ENCODE data around the gene RFLNA. TPM values are rescaled to one million over a fixed set of nuclear protein-coding genes. Genes with fewer than 3 reads are reported as not detected.
"Not testable (repeated sequence)": the region's sequence is repeated elsewhere in the genome, so short reads cannot be mapped to it uniquely, and the experiment has no call there.

The RFLNA gene
- total and polyA plus RNA-seq, 7 experiments from 2014 or later = 0.09 TPM; not detected in 6

- Histone ChIP-seq H3K9me3 (ENCODE audit: control insufficient read depth in 2 of 3, low read length in 3 of 3) (no peaks in the 10 kb centered on the region), H3K27me3 (ENCODE audit: control insufficient read depth in 2 of 2, insufficient read depth in 2 of 2, low read length in 2 of 2) (peaks cover 0 to 8% of the 10 kb centered on the region in 2 donors), H3K4me3 (ENCODE audit: low read length) (no peak overlapping the region), H3K27ac (ENCODE audit: low read depth, low read length) (no peak overlapping the region), H3K36me3 (ENCODE audit: control insufficient read depth in 2 of 3, insufficient read depth in 3 of 3, low read length in 3 of 3) (no peaks in the 10 kb centered on the region), H3K4me1 (ENCODE audit: control insufficient read depth in 2 of 2, insufficient read depth in 2 of 2, low read length in 2 of 2) (no peaks in the 10 kb centered on the region)
- Mint-ChIP-seq H3K36me3 (no peaks in the 10 kb centered on the region), H3K27me3 (peaks cover 35 to 54% (median 42%) of the 10 kb centered on the region in 5 donors), H3K4me1 (peaks cover 0 to 9% (median 5%) of the 10 kb centered on the region in 7 donors), H3K9me3 (no peaks in the 10 kb centered on the region), H3K27ac (no peak overlapping the region), H3K4me3 (no peak overlapping the region)
- ChIA-PET CTCF (no interaction called here), POLR2A (no interaction called here)
- DNase-seq (no peak), ATAC-seq (no peak)
- intact Hi-C loops (cut with micrococcal nuclease) = no loop called here
These were observed 2.5 kb downstream of the RFLNA start for GRCh38 chr12:124297389-124297788.

- H3K4me3 ChIP-seq (ENCODE audit: low read length) = no peak overlapping the region
- Mint-ChIP-seq H3K36me3 (no peaks in the 10 kb centered on the region), H3K27ac (no peak overlapping the region), H3K4me1 (peaks cover 0 to 9% (median 5%) of the 10 kb centered on the region in 7 donors), H3K9me3 (no peaks in the 10 kb centered on the region), H3K27me3 (peaks cover 35 to 54% (median 42%) of the 10 kb centered on the region in 5 donors), H3K4me3 (no peak overlapping the region)
- H3K27me3 ChIP-seq (ENCODE audit: control insufficient read depth in 2 of 2, insufficient read depth in 2 of 2, low read length in 2 of 2) = peaks cover 0 to 8% of the 10 kb centered on the region in 2 donors
- H3K27ac ChIP-seq (ENCODE audit: low read depth, low read length) = no peak overlapping the region
- POLR2A ChIA-PET = no interaction called here
- ATAC-seq (no peak), DNase-seq (no peak)
- CTCF ChIA-PET = no interaction called here
- no peaks in the 10 kb centered on the region for H3K36me3 ChIP-seq (ENCODE audit: control insufficient read depth in 2 of 3, insufficient read depth in 3 of 3, low read length in 3 of 3)
- no peaks in the 10 kb centered on the region for H3K4me1 ChIP-seq (ENCODE audit: control insufficient read depth in 2 of 2, insufficient read depth in 2 of 2, low read length in 2 of 2)
- H3K9me3 ChIP-seq (ENCODE audit: control insufficient read depth in 2 of 3, low read length in 3 of 3) = no peaks in the 10 kb centered on the region
- intact Hi-C loops (cut with micrococcal nuclease) = no loop called here
These were observed 3.0 kb downstream of the RFLNA start for GRCh38 chr12:124297856-124298255.

- ChIA-PET CTCF (no interaction called here), POLR2A (interaction anchor here (0.6 kb wide), 1 partner anchor 23 kb away, joined by 3 read pairs; no protein-coding TSS in a partner anchor)
- Histone ChIP-seq H3K27ac (ENCODE audit: low read depth, low read length) (no peak overlapping the region), H3K36me3 (ENCODE audit: control insufficient read depth in 2 of 3, insufficient read depth in 3 of 3, low read length in 3 of 3) (no peaks in the 10 kb centered on the region), H3K4me1 (ENCODE audit: control insufficient read depth in 2 of 2, insufficient read depth in 2 of 2, low read length in 2 of 2) (no peaks in the 10 kb centered on the region), H3K9me3 (ENCODE audit: control insufficient read depth in 2 of 3, low read length in 3 of 3) (no peaks in the 10 kb centered on the region), H3K27me3 (ENCODE audit: control insufficient read depth in 2 of 2, insufficient read depth in 2 of 2, low read length in 2 of 2) (peaks cover 0 to 8% of the 10 kb centered on the region in 2 donors), H3K4me3 (ENCODE audit: low read length) (no peak overlapping the region)
- intact Hi-C loops (cut with micrococcal nuclease) = no loop called here
- H3K9me3 Mint-ChIP-seq = no peaks in the 10 kb centered on the region
- H3K27me3 Mint-ChIP-seq = peaks cover 29 to 47% (median 38%) of the 10 kb centered on the region in 5 donors
- H3K27ac Mint-ChIP-seq = no peak overlapping the region
- peaks cover 0 to 9% (median 5%) of the 10 kb centered on the region in 7 donors for H3K4me1 Mint-ChIP-seq
- no peaks in the 10 kb centered on the region for H3K36me3 Mint-ChIP-seq
- no peak overlapping the region for H3K4me3 Mint-ChIP-seq
- DNase-seq = no peak
- no peak for ATAC-seq
These were observed 4.0 kb downstream of the RFLNA start for GRCh38 chr12:124298685-124299410.

GRCh38 chr12:124299628-124300388 lies 4.9 kb downstream of the RFLNA start:
- Mint-ChIP-seq H3K36me3 (no peaks in the 10 kb centered on the region), H3K4me3 (no peak overlapping the region), H3K27me3 (peaks cover 19 to 38% (median 30%) of the 10 kb centered on the region in 5 donors), H3K27ac (no peak overlapping the region), H3K9me3 (no peaks in the 10 kb centered on the region), H3K4me1 (peaks cover 0 to 9% (median 3%) of the 10 kb centered on the region in 7 donors)
- DNase-seq = no peak
- H3K36me3 ChIP-seq (ENCODE audit: control insufficient read depth in 2 of 3, insufficient read depth in 3 of 3, low read length in 3 of 3) = no peaks in the 10 kb centered on the region
- H3K27me3 ChIP-seq (ENCODE audit: control insufficient read depth in 2 of 2, insufficient read depth in 2 of 2, low read length in 2 of 2) = peaks cover 0 to 8% of the 10 kb centered on the region in 2 donors
- H3K27ac ChIP-seq (ENCODE audit: low read depth, low read length) = no peak overlapping the region
- no peak for ATAC-seq
- H3K9me3 ChIP-seq (ENCODE audit: control insufficient read depth in 2 of 3, low read length in 3 of 3) = no peaks in the 10 kb centered on the region
- no peak overlapping the region for H3K4me3 ChIP-seq (ENCODE audit: low read length)
- ChIA-PET POLR2A (interaction anchor here (0.6 kb wide), 1 partner anchor 439 kb away, joined by 3 read pairs; no protein-coding TSS in a partner anchor), CTCF (no interaction called here)
- no peaks in the 10 kb centered on the region for H3K4me1 ChIP-seq (ENCODE audit: control insufficient read depth in 2 of 2, insufficient read depth in 2 of 2, low read length in 2 of 2)
- intact Hi-C loops (cut with micrococcal nuclease) = no loop called here

GRCh38 chr12:124300657-124301056 lies 5.8 kb downstream of the RFLNA start:
- H3K36me3 Mint-ChIP-seq, CTCF ChIA-PET: not testable (repeated sequence)

DNA sequence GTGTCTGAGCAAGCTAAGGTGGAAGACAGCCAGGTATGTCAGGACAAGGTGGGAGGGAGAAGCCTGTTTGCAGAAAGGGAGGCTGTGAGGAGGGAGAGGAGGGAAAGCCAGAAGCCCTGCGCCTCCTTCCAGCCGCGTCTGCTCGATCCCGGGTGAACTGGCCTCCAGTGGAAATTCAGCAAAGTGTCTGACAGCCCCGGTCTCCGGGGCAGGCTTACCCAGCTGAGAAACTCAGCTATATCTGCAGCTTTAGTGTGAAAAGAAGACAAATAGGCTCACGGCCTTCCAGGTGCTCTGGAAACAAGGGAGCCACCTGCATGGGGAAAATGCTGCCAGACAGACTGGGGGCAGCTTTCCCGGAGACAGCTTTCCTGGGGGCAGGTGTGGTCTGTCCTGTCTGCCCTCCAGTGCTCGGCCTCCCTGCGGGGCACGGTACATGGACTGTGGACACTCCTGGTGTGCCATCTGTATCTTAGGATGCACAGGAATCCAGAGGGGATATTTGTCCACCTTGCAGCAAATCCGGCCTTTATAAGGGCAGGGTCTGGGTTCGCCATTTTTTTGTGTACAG lies 6.3 kb downstream of the RFLNA start:
- CTCF ChIA-PET = no interaction called here
- Histone ChIP-seq H3K4me3 (ENCODE audit: low read length) (no peak overlapping the region), H3K9me3 (ENCODE audit: control insufficient read depth in 2 of 3, low read length in 3 of 3) (no peaks in the 10 kb centered on the region), H3K27ac (ENCODE audit: low read depth, low read length) (no peak overlapping the region), H3K36me3 (ENCODE audit: control insufficient read depth in 2 of 3, insufficient read depth in 3 of 3, low read length in 3 of 3) (no peaks in the 10 kb centered on the region), H3K27me3 (ENCODE audit: control insufficient read depth in 2 of 2, insufficient read depth in 2 of 2, low read length in 2 of 2) (peaks cover 0 to 8% of the 10 kb centered on the region in 2 donors), H3K4me1 (ENCODE audit: control insufficient read depth in 2 of 2, insufficient read depth in 2 of 2, low read length in 2 of 2) (no peaks in the 10 kb centered on the region)
- DNase-seq (no peak), ATAC-seq (no peak)
- POLR2A ChIA-PET = no interaction called here
- Mint-ChIP-seq H3K9me3 (no peaks in the 10 kb centered on the region), H3K4me3 (no peak overlapping the region), H3K36me3 (no peaks in the 10 kb centered on the region), H3K4me1 (peaks cover 0 to 9% (median 2%) of the 10 kb centered on the region in 7 donors), H3K27ac (no peak overlapping the region), H3K27me3 (peaks cover 13 to 32% (median 24%) of the 10 kb centered on the region in 5 donors)
- intact Hi-C loops (cut with micrococcal nuclease) = no loop called here

More at GRCh38 chr12:124300657-124301056, 5.8 kb downstream of the RFLNA start:
- POLR2A ChIA-PET = interaction anchor here (0.6 kb wide), 1 partner anchor 438 kb away, joined by 3 read pairs; no protein-coding TSS in a partner anchor
- H3K4me3 ChIP-seq (ENCODE audit: low read length); H3K9me3 Mint-ChIP-seq; H3K27me3 ChIP-seq (ENCODE audit: control insufficient read depth in 2 of 2, insufficient read depth in 2 of 2, low read length in 2 of 2); DNase-seq; ATAC-seq; H3K27ac ChIP-seq (ENCODE audit: low read depth, low read length); H3K36me3 ChIP-seq (ENCODE audit: control insufficient read depth in 2 of 3, insufficient read depth in 3 of 3, low read length in 3 of 3); H3K9me3 ChIP-seq (ENCODE audit: control insufficient read depth in 2 of 3, low read length in 3 of 3); H3K4me1 ChIP-seq (ENCODE audit: control insufficient read depth in 2 of 2, insufficient read depth in 2 of 2, low read length in 2 of 2); H3K4me1 Mint-ChIP-seq; intact Hi-C loops (cut with micrococcal nuclease); H3K4me3 Mint-ChIP-seq: not testable (repeated sequence)
- Mint-ChIP-seq H3K27me3 (peaks cover 18 to 37% (median 29%) of the 10 kb centered on the region in 5 donors), H3K27ac (peak overlapping the region in 1 of 9 donors; percentile 46)

All from naive thymus-derived CD4-positive, alpha-beta T cell (primary cell).